ENCODE measurements around the gene KRCC1. TPM values are rescaled to one million over a fixed set of nuclear protein-coding genes. Genes with fewer than 3 reads are reported as not detected.

KRCC1 gene
- 20.8 and 22.2 TPM in 2 replicates for total RNA-seq

- intact Hi-C loops (cut with micrococcal nuclease): loop anchor here (1.0 kb wide), 2 partner anchors 39 to 572 kb away; partner anchors contain the start of genes EIF2AK3 and RNU2-63P
Measured at GRCh38 chr2:88055371-88056128, at the start of gene KRCC1. Gene KRCC1 (minus strand): TSS chr2:88055783. CDS start chr2:88028563, 27,220 bp downstream.

DNA sequence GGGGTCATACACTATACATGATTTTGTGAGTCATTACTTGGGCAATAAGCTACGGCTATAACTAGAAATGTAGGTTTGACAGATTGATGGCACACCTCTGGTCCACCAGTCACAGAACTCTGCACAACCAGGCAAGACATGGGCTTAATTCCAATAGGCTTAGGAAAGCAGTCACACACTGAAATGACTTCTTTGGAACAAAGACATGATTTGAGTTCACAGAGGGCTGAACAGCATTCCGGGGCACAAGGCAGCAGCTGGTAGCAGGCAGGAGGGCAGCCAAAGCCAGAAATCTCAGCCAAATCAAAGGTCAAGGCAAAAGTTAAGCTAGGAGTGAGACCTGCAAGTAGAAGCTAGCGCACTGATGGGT is 44.9 kb upstream of the KRCC1 start:
- intact Hi-C loops (cut with micrococcal nuclease): no loop called here

DNA sequence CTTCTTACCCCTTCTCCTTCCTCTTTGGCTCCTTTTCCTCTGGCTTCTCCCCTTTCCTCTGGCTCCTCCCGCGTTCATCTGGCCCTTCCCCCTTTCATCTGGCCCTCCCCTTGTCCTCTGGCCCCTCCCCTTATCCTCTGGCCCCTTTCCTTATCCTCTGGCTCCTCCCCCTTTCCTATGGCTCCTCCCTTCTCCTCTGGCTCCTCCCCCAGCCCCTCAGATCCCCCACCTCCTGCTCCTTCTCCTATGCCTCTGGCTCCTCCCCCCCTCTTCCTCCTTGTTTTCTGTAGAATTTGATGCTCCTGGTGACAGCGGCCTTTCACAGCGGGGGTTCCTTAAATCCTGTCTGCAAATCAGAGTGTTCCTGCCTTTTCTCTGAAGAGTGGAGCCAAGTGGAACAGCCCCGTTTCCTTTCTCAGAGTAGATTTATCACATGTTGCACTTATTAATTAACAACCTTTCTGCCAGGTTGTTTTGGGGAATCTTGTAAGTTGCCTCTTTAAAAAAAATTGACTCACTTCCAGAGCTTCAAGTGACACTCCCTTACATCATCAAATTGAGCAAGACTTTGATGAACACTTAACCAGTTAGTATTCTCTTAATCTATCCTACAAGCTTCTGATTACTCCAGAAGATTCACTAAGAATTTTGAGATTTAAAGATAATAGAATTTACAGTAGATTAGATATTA is 44.4 kb upstream of the KRCC1 start:
- intact Hi-C loops (cut with micrococcal nuclease): no loop called here

DNA sequence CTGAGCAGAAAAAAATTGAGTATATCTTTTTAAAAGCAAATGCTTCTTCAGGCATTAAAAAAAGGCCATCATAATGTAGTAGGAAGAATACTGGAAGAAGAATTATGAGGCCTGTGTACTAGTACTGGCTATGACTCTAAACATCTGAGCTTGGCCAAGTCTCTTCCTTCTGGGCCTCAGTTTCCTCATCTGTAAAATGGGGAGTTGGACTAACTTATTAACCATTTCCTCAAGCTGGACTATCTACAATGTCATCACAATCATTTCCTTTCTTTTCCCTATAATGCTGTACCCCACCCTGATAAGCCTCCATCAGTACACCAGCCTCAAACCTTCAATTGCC is 42.9 kb upstream of the KRCC1 start:
- intact Hi-C loops (cut with micrococcal nuclease): no loop called here

DNA sequence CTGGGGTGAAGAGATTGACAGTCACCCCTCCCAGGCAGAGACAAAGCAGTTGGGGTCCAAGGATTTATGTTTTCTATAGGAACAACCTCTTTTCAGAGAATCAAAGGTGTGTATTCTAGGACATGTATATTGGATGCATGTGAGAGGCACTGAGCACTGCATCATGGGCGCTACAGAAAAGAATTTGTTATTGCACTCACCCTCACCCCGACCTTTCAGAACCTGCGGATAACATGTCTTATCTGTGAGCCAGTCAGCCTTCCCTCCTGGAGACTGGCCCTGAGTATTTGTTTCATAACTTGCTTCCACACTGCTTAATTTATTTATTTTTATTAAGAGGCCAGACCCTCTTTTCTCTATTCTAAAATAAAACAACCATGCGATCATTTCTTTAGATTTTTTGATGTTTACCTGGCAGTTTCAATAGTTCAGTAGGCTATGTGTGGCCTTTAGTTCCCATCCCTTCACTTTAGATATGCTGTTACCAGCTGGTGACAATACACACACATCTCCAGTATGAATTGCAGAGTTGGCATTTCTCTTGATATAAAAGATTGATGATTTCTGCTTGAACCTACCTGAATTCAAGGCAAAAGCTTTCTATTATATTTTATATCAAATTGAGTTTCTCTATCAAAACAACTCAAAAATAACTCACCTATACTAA is 42.4 kb upstream of the KRCC1 start:
- intact Hi-C loops (cut with micrococcal nuclease): no loop called here

DNA sequence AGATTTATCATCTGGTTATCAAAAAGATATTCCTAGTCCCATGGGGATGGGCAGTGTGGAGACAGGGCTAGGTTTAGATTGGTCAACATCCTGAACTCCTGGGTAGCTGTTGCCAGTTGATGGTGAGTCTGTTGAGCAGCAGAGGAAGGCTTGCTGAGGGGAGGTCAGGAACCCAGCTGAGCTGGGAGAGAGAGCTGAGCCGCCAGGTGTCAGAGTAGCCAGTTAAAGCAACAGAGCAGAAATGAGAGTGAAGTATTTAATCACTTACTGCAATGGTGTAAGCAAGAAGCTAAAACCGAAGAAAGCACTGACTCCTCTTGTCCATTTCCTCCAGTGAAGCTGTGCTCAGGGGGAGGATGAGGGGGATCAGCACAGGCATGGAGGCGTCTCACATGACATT is 41.6 kb upstream of the KRCC1 start:
- intact Hi-C loops (cut with micrococcal nuclease): no loop called here

DNA sequence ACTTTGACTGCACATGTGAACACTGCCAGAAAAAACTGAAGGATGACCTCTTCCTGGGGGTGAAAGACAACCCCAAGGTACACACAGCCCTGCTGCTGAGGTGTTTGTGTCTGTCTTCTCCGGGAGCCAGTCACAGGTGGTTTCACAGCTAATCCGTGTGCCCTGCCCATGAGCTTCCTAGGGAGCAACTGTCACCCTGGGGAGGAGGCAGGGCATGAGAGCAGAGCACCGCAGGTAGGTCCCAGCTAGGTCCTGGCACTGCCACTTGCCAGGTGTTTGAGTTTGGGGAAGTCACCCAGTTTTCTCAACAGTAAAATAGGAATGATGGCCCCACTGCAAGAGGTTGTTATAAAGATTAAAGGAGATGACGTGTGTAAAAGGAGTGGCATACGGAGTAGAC is 41.1 kb upstream of the KRCC1 start:
- intact Hi-C loops (cut with micrococcal nuclease): no loop called here

GRCh38 chr2:88095022-88095421 is 39.4 kb upstream of the KRCC1 start:
- intact Hi-C loops (cut with micrococcal nuclease): no loop called here

DNA sequence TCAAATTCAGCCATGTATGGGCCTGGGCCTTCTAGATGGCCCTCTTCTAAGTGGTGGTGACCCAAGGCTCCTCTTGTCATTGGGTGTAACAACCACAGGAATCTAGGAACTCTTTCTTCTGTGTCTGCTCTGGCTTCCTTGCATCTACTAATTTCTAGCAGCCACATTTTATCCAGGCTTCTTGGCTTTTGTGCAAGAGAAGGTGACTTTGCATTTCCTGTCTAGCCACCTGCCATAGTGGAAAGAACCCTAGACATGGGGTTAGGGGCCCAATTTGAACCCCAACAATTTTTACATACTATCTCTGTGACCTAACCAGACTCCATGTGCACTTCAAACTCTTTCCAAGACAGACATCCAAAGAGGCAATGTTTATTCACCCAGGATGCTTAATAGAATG is 37.2 kb upstream of the KRCC1 start:
- intact Hi-C loops (cut with micrococcal nuclease): no loop called here

DNA sequence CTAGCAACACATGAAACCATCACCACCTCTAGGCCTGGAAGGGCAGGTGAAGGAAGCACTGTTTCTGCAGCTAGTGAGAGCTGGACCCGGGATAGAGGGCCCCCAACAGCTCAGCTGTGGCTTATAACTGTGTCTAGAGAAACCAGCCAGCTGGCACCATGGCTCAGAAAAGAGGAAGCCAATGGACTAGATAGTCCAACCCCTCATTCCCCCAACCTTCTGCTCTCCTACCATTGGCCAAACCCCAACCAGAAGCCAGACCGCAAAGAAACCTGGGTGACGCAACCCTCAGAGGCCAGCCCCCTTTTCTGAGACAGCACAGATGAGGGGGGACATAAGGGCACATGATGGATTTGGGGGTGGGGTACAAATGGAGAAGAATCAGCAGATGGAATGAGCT is 36.4 kb upstream of the KRCC1 start:
- intact Hi-C loops (cut with micrococcal nuclease): no loop called here

DNA sequence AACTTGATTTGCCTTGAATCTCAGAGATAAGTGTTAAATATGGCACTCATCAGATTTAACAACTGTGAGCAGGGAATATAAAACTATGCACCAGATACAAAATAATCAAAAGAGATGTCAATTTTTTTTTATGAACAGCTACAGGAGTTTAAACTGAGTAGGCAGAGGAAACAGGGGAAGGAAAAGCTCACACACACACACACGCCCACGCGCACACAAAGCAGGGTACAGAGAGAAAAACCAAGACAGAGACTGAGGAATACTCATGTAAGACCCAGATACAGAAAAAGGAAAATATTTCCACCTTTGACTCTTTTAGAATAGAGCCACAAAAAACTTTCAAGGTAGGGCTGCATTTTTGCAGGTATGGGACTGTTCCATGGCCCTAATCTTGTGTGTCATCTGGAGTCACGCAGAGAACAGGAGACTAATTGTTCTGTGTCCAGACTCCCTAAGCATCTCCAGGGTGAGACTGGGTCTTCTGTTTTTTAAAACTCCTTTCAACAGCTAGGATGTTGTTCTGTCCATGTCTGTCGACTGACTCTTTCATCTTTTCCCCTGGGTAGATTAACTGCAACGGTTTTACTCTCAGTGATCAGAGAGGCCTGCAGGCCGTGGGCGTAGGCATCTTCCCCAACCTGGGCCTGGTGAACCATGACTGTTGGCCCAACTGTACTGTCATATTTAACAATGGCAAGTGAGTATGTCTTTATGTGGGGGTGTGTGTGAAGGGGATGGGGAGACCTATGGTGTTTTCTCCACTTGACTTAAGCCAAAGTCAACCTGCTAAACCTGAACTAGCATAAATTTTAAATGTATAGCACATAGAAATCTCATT is 35.1 kb upstream of the KRCC1 start:
- intact Hi-C loops (cut with micrococcal nuclease): no loop called here

DNA sequence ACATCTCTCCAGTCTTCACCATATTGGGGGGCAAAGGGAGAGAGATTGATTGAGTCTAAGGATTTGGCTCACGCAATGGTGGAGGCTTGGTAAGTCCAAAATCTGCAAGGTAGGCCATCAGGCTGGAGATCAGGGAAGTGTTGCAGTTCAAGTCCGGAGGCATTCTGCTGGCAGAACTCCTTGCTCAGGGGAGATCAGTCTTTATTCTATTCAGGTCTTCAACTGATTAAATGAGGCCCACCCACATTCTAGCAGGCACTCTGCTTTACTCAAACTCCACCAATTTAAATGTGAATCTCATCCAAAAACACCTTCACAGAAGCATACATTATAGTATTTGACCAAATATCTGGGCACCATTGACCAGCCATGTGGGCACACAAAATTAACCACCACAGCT is 33.4 kb upstream of the KRCC1 start:
- intact Hi-C loops (cut with micrococcal nuclease): no loop called here

GRCh38 chr2:88087763-88088162 is 32.2 kb upstream of the KRCC1 start:
- intact Hi-C loops (cut with micrococcal nuclease): no loop called here

GRCh38 chr2:88087073-88087472 is 31.5 kb upstream of the KRCC1 start:
- intact Hi-C loops (cut with micrococcal nuclease): no loop called here

DNA sequence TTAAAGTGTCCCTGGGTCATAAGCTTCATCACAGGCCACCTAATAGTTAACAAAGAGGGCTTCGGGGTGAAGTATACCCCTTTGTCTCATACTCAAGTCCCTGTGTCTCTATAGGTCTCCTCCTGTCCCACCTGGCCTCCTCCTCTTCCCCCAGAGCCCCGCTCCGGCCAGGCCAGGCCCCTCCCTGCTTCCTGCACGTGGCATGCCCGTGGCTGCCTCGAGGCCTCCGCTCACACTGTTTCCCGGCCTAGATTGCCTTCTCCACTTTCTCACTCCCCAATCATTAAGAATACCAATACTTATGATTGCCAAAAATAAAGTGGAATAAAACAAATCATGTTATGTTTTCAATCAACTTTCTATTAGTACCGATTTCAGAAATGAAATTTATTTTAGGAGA is 30.8 kb upstream of the KRCC1 start:
- intact Hi-C loops (cut with micrococcal nuclease): no loop called here

DNA sequence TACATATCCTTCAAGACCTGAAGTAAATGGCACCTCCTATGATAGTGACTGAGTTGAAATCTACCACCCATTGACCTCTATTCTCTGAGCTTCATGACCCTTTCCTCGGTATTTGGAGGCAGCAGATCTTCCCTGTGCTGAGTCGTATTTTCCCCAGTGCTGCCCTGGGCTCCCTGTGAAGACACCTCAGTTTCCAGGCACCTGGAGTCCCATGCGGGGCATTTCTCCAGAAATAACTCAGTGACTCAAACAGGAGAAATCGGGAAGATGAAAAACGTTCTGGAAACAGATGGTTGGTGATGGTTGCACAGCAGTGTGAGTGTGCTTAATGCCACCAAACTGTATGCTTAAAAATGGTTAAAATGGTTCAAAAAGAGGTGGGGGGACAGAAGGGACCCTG is 30.0 kb upstream of the KRCC1 start:
- intact Hi-C loops (cut with micrococcal nuclease): no loop called here

- intact Hi-C loops (cut with micrococcal nuclease): no loop called here
Measured at GRCh38 chr2:88085099-88085498, 29.5 kb upstream of the KRCC1 start.

DNA sequence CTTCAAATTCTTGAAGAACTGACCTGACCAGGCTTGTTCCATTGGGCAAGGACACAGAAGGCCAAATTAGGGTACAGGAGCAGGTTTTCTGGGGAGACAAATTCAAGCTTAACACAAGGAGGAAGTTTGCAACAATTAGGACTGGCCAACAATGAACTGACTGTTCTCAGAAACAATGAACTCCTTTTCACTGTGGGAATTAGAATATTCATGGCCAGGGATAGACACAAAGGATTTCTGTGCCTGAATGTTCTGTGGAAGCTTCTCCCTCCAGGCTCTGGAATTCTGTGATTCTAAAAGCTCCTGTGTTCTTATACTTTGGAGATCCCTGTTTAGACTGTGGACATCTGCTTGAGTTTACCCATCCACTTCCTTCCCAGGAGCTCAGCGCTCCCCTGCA is 27.2 kb upstream of the KRCC1 start:
- intact Hi-C loops (cut with micrococcal nuclease): no loop called here

- intact Hi-C loops (cut with micrococcal nuclease): no loop called here
Measured at GRCh38 chr2:88081924-88082608, 26.5 kb upstream of the KRCC1 start.

- intact Hi-C loops (cut with micrococcal nuclease): no loop called here
Measured at GRCh38 chr2:88080545-88080944, 25.0 kb upstream of the KRCC1 start.

DNA sequence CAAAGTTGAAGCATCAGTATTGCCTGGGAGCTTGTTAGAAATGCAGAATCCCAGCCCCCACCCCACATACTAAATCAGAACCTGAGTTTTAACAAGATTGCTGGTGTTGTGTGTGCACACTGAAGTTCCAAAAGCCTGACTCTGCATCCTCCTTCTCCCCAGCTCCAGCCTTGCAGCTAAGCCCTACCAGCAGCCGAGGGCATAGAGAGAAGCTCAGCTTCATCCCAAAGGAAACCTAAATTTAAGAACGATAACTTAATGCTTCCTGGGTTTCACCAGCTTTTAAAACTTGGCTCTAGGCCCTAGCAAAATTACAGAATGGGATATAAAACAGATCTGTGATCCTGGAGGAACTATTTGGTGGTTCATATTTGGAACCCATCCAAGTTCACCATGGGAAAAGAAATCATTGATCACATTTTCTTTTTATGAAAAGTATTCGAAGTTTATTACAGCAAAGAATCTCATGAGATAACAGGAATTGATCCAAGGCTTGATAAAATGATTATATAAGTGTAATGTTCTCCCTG is 23.1 kb upstream of the KRCC1 start:
- intact Hi-C loops (cut with micrococcal nuclease): no loop called here
